Measurements from ENCODE around the gene CCDC32.

Gene CCDC32

GRCh38 chr15:40534371-40534770 lies 30.5 kb downstream of the CCDC32 start:
- TF ChIP-seq CTCF (conservative IDR thresholded peaks at IDR 0.05): no peak
- no peak overlapping the region for H3K27ac ChIP-seq

GRCh38 chr15:40533763-40534364 lies 31.0 kb downstream of the CCDC32 start:
- no peak for TF ChIP-seq CTCF (conservative IDR thresholded peaks at IDR 0.05)
- no peak overlapping the region for H3K27ac ChIP-seq

GRCh38 chr15:40528801-40529200 lies 36.0 kb downstream of the CCDC32 start:
- TF ChIP-seq CTCF (conservative IDR thresholded peaks at IDR 0.05): no peak

GRCh38 chr15:40525855-40526254 lies 39.0 kb downstream of the CCDC32 start:
- no peak overlapping the region for H3K27ac ChIP-seq
- no peak for TF ChIP-seq CTCF (conservative IDR thresholded peaks at IDR 0.05)

More at GRCh38 chr15:40528801-40529200, 36.0 kb downstream of the CCDC32 start:
- no peak overlapping the region for H3K27ac ChIP-seq

- no peak for TF ChIP-seq CTCF (conservative IDR thresholded peaks at IDR 0.05)
- no peak overlapping the region for H3K27ac ChIP-seq
Observed at GRCh38 chr15:40523611-40524010, 41.2 kb downstream of the CCDC32 start.

GRCh38 chr15:40516322-40516721 lies 48.5 kb downstream of the CCDC32 start:
- H3K27ac ChIP-seq: no peak overlapping the region
- TF ChIP-seq CTCF (conservative IDR thresholded peaks at IDR 0.05): no peak

GRCh38 chr15:40513609-40514008 lies 51.2 kb downstream of the CCDC32 start:
- H3K27ac ChIP-seq: no peak overlapping the region
- no peak for TF ChIP-seq CTCF (conservative IDR thresholded peaks at IDR 0.05)
